NCI-H510A treated with DMSO at 0.1 percent for 48 hours (cell line): ENCODE data around the gene SH3RF3.
"Not testable (repeated sequence)": the region's sequence is repeated elsewhere in the genome, so short reads cannot be mapped to it uniquely, and the experiment has no call there.

Experiments
- DNase-seq: peaks from one replicate; lab custom pipeline; 2025; lab: John Stamatoyannopoulos, UW

The SH3RF3 gene

DNA sequence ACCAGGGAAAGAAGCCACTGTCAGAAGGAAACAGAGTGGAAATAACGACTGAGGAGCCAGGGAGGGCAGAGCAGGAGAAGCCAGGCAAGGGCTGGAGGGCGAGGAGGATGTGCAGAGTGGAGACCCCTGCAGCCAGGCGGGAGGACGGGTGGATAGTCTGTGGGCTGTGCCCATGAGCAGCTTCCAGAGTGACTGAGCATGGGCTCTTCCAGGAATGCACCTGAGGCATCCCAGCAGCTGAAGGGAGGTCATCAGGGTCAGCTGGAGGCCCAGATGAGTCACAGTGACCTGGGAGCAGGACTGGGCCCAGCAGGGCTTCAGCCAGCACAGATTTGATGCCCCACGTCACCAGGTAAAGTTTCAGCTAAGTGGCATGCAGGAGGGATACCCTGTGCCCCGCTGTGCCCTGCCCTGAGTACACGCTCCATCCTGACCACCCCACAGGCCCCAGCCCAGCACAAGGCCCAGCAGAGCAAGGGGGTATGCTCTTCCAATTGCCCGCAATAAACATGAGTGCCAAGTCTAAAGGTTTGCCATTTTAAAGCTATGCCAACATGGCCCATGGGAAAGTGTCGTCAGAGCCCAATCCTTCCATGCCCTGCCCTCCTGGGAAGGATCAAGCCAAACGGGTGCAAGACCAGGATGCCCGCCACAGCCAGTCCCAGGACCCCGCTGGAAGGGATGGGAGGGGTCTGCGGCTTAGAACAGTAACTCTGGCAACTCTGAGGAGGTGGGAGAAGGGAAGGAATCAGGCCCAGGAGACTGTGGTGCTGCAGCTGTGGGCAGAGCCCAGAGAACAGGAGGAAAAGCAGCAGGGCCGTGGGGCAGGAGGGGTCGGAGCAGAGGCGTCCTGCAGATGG lies 399.1 kb downstream of the SH3RF3 start:
- DNase-seq: no peak

DNA sequence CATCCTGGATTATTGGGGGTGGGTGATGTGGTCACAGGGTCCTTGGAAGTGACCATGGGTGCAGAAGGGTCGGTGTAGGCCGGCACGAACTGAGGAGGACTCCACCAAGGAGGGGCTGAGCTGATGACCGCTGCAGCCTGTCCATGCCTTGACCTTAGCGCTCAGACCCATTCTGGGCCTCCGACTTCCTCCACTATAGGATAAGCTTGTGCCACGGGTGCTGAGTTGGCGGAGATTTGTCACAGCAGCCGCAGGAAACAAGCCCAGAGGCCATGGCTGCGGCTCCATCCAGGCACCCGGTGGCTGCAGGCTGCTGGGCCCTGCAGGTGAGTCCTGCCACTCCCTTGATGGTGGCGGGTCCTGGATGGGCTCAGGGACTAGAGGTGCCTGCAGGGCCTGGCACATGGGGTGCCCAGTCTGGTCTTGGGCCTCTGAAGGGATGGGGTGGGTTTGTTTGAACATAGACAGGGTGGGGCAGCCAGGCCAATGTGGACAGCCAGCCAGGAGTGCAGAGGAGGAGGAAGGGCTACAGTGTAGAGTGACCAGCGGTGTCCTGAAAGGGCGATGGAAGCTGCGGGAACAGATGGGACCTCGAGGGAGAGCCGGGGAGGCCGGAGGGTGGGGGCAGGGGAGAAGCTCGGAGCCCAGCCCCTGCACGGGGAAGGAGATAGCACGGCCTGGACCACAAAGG lies 400.0 kb downstream of the SH3RF3 start:
- no peak for DNase-seq

DNA sequence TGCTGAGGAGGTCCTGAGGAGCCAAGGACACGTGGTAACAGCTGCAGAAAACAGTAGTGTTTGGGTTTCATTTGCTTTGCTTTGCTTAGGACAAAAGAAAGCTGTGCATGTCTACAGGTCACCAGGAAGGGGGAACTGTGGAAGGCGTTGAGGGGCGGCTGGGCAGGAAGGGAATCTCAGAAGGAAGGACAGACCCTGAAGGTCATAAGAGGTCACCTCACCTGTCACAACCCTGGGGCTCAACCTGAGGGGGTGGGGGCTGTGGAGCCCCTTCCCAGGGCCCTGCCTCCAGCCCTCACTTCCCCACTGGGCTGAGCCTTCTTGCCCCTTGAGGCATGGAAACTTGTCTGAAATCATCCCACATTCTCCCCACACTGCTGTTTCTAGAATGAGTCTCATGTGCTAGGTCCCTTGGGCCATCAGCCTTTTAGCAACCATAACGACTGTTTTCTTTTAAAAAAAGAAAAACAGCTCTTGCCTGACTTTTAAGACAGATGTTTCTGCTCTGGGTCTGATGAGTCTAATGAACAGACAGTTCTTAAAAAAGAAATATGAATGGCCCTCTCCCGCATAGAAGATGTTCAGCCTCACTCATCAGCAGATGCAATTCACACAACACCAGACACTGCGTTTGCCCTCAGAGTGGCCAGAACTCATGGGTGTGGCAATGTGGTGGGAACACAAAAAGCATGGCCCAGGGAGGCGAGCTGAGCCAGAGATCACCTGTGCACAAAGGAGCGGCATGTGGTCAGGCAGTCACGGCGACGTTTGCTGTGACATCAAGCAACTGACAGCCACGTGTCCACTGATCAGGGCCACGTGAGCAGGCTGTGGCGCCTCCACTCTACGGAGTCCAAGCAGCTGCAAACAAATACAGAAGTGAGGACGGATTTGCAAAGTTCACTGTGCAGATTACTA lies 400.8 kb downstream of the SH3RF3 start:
- DNase-seq: no peak

- DNase-seq: no peak
Observed at GRCh38 chr2:109530712-109531111, 401.7 kb downstream of the SH3RF3 start.

DNA sequence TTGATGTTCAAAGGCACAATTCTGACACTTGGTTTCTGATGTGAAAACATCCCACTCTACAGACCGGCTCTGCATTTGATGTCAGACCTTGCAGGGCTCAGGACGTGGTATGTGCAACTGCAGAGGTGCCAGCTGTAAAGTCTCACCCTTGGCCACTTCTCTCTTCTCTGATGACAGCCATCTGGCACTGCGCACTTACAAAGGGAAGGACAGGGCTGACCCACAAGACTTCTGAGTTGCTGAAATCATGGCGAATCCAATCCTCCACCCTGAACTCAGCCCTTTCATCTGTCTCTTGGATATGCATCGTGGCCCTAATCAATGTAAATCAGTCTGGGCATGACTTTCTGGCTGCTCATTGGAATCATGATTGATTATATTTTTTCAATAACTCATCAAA lies 402.2 kb downstream of the SH3RF3 start:
- no peak for DNase-seq

DNA sequence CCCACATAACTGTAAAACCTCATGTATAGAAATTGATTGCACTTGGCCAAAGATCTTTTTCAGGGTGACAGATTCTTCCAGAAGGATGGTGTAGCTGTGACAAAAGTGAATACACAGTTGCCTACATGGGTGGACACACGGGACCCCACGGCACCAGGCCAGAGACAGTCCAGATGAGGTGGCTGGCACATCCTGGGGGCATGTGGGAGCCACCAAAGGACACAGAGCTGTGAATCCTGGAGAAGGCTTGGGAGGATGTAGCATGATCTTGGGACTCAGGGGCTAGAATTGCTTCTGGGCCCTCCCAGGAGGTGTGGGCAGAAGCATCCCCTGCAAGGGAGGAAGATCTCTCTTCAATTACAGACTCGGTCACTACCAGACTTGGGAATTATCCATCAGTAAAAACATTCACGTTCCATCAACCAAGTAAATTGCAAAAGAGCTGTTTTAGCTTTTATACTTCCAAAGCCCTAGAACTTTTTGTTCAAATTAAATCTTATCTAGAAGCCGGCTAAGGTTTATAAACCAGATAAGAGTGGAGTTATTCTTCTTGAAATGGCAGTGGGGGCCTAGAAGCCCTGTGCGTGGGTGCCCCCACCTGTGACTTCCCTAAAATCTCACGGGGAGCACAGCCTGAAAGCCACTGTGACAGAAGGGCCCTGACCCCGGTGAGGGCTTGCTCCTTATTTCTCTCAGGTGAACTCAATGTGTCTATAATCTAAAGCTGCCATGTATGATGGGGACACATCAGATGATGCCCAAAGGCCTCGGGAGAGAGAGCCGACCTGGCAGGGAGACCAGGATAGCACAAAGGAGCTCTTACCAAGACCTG lies 403.1 kb downstream of the SH3RF3 start:
- DNase-seq: no peak

- DNase-seq: no peak
Observed at GRCh38 chr2:109532728-109533076, 403.7 kb downstream of the SH3RF3 start.

DNA sequence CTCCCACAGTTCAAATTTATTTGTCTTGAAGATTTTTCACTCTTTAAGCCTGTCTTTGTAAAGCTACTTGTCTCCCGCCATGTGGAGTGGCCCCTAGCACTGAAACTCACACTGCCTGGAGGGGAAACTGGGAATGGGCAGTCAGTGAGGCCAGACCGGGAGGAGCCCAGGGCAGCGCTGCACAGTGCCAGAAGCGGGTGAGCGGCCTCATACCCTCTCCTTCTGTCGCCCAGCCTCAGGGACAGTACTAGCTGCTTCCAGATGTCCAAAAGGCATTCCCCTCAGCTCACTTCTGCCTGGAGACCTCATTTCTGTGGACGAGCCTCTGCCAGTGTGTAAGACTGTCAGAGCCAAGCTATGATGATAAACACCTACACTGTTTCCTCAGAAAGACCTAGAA lies 404.8 kb downstream of the SH3RF3 start:
- DNase-seq: no peak

GRCh38 chr2:109535217-109535946 lies 406.4 kb downstream of the SH3RF3 start:
- DNase-seq: no peak

- not testable (repeated sequence) for DNase-seq
Observed at GRCh38 chr2:109536556-109536955, 407.6 kb downstream of the SH3RF3 start.

- no peak for DNase-seq
Observed at GRCh38 chr2:109537565-109538222, 408.7 kb downstream of the SH3RF3 start.

- no peak for DNase-seq
Observed at GRCh38 chr2:109538546-109538945, 409.5 kb downstream of the SH3RF3 start.

- peak; percentile 47 for DNase-seq
Observed at GRCh38 chr2:109542384-109542783, 413.4 kb downstream of the SH3RF3 start.

DNA sequence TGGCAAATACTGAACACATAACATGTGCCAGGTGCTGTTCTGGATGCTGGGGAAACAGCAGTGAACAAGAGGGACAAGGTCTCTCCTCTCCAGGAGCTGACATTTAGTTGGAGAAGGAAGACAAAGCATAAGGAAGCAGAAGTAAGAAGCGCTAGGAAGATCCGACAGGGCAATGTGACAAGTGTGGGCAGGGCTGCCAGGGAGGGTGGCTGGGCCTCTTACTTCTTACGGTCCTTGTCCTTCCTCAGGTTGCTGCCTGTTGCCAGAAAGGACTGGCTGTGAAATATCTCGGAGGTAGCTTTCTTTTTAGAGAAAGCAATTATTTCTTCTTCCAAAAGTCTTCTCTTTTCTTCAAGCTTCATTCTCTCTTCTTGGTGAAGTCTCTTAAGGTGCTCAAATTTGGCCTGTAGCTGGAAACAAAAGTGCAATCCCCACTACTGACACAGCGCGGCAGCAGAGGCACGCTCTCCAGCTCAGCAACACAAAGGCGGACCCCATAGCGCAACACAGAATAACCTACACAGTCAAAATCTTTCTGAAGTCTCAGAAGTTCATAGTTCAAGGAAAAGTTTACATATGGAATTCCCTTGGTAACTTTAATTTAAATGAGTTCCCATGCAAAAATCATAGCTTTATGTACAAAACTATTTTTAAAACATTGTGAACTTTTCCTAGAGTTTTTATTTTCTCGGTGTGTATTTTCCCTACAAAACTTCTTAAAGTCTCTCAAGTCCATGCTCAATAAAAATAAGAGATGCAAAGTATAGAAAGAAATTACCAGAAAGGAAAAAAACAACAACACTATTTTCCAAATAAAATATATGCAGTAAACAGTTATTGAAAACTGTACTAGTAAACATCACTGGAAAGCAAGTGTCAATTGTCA lies 417.1 kb downstream of the SH3RF3 start:
- DNase-seq: peak; percentile 70

DNA sequence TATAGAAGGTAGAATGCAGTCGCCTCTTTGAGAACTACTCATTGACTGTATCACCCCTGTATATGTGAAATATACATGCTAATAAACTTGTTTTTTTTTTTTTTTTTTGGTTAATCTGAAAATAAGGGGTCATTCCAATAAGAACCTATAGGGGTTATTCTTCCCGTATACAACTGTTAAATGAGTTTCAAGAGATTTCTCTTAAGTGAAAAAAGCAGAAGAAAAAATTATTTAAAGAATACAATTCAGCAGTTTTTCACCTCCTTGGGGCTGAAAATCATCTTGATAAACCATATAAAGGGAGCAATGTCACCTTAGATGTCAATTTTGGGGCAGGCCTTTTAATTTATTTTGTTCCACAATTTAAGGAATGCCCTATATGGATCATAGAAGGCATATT lies 418.3 kb downstream of the SH3RF3 start:
- no peak for DNase-seq

DNA sequence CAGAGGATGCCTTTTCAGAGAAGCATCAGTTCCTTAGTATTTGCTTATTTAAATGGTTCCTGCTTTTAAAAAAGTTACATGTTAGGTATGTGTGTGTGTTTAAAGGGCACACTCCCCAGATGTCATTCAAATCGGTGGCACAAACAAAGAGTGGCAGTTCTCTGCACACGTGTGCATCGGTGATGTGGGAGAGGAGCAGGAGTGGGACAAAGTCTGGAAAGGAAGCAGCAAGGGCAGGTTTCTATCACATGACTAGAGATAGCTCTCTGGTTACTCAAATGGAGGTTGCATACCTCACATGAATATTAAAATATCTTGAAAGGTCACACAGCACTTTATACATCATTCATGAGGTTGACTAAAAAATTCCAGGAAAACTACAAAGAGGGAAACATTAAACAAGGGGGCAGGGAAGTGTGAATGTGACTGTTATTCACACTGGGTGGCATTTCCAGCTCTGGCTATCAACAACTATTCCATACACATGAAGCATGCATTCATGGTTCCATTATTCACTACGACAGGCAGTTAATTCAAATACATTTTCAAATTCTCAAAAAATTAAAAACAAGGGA lies 420.1 kb downstream of the SH3RF3 start:
- no peak for DNase-seq
